HUES64 (cell line): Measurements from ENCODE around the gene DUOXA1.

Source experiments
- H3K27ac ChIP-seq: 2 replicates; pipeline ENCODE4 v1.7.0; 2013; ENCODE audit warnings: low read depth, low read length, inconsistent platforms
- H3K27me3 ChIP-seq: 2 replicates; pipeline ENCODE4 v1.6.1; 2013; ENCODE audit warnings: mild to moderate bottlenecking, low read length; ENCODE audit not compliant: insufficient read depth
- H3K36me3 ChIP-seq: 2 replicates; pipeline ENCODE4 v1.6.1; 2013; ENCODE audit warnings: mild to moderate bottlenecking, low read length; ENCODE audit not compliant: insufficient read depth
- H3K4me1 ChIP-seq: 2 replicates; pipeline ENCODE4 v1.6.1; 2013; ENCODE audit warnings: mild to moderate bottlenecking, low read length, moderate library complexity; ENCODE audit not compliant: insufficient read depth
- H3K4me3 ChIP-seq: 2 replicates; pipeline ENCODE4 v1.5.1; 2013; ENCODE audit warnings: mild to moderate bottlenecking, low read length, moderate library complexity
- H3K9ac ChIP-seq: 2 replicates; pipeline ENCODE4 v1.6.1; 2013; ENCODE audit warnings: mild to moderate bottlenecking, low read depth, low read length
- H3K9me3 ChIP-seq: 2 replicates; pipeline ENCODE4 v1.6.1; 2013; ENCODE audit warnings: low read depth, low read length; ENCODE audit not compliant: insufficient read depth
- WGBS: fragments of 150-250, 120-280 bp; methylation state at CpG from one replicate; pipeline ENCODE4 v1.1.7; 2013; ENCODE audit warnings: missing lambda C conversion rate; 5-methylcytosine and 5-hydroxymethylcytosine counted together

DUOXA1 gene

DNA sequence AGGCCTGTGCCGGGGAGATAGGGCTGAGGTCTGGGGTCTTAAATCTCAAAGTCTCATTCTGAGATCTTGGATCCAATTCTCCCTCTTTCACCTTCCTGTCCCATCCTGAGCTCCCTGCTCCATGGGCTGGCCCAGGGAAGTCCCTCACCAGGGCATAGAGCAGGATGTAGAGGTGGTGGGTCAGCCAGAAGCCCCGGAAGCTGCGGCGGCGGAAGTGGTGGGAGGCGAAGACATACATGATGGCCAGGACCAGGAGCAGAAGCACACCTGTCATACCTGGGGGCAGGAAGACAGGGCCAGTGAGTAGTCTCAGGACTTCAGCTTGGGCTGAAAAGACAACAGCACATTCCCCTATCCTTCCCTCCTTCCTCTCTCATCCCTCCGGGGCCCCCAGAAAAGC, 32.2 kb downstream of the DUOXA1 start:
- H3K27ac ChIP-seq = no peak overlapping the region
- 0 out of 2 replicates have a peak, but pooled peaks cover 2% of the 10 kb centered on the region for H3K27me3 ChIP-seq
- WGBS = 98% methylated on average over 7 of the region's 7 CpGs
- H3K4me3 ChIP-seq = no peak overlapping the region
- no peaks in the 10 kb centered on the region for H3K9me3 ChIP-seq
- H3K4me1 ChIP-seq = peaks cover 17% of the 10 kb centered on the region
- no peak overlapping the region for H3K9ac ChIP-seq
- H3K36me3 ChIP-seq = no peaks in the 10 kb centered on the region

GRCh38 chr15:45095661-45096060, 34.0 kb downstream of the DUOXA1 start:
- no peak overlapping the region for H3K4me3 ChIP-seq
- no peak overlapping the region for H3K27ac ChIP-seq
- H3K4me1 ChIP-seq = peaks cover 3% of the 10 kb centered on the region
- peaks cover 2% of the 10 kb centered on the region; the same call in 1 of the 2 replicates for H3K27me3 ChIP-seq
- no peak overlapping the region for H3K9ac ChIP-seq
- H3K36me3 ChIP-seq = no peaks in the 10 kb centered on the region
- H3K9me3 ChIP-seq = no peaks in the 10 kb centered on the region
- WGBS = 92% methylated on average over 11 of the region's 11 CpGs

- 81% methylated on average over 9 of the region's 9 CpGs for WGBS
- Histone ChIP-seq H3K36me3 (no peaks in the 10 kb centered on the region), H3K9ac (no peak overlapping the region), H3K4me3 (no peak overlapping the region), H3K27me3 (peaks cover under 1% of the 10 kb centered on the region; the same call in 1 of the 2 replicates), H3K4me1 (no peaks in the 10 kb centered on the region), H3K9me3 (no peaks in the 10 kb centered on the region), H3K27ac (no peak overlapping the region)
These were observed 35.3 kb downstream of the DUOXA1 start for GRCh38 chr15:45094358-45094730.

- WGBS = 95% methylated on average over 11 of the region's 11 CpGs
- no peaks in the 10 kb centered on the region; the same call in 1 of the 2 replicates for H3K27me3 ChIP-seq
- H3K4me3 ChIP-seq = no peak overlapping the region
- no peak overlapping the region for H3K9ac ChIP-seq
- H3K27ac ChIP-seq = no peak overlapping the region
- H3K9me3 ChIP-seq = no peaks in the 10 kb centered on the region
- H3K36me3 ChIP-seq = no peaks in the 10 kb centered on the region
- no peaks in the 10 kb centered on the region for H3K4me1 ChIP-seq
These were observed 35.9 kb downstream of the DUOXA1 start for GRCh38 chr15:45093622-45094357.

- no peak overlapping the region for H3K9ac ChIP-seq
- H3K27ac ChIP-seq = no peak overlapping the region
- no peaks in the 10 kb centered on the region for H3K36me3 ChIP-seq
- H3K4me1 ChIP-seq = no peaks in the 10 kb centered on the region
- 92% methylated on average over 4 of the region's 4 CpGs for WGBS
- no peak overlapping the region for H3K4me3 ChIP-seq
- H3K27me3 ChIP-seq = no peaks in the 10 kb centered on the region; the same call in 1 of the 2 replicates
- H3K9me3 ChIP-seq = no peaks in the 10 kb centered on the region
These were observed 36.7 kb downstream of the DUOXA1 start for GRCh38 chr15:45093013-45093412.

DNA sequence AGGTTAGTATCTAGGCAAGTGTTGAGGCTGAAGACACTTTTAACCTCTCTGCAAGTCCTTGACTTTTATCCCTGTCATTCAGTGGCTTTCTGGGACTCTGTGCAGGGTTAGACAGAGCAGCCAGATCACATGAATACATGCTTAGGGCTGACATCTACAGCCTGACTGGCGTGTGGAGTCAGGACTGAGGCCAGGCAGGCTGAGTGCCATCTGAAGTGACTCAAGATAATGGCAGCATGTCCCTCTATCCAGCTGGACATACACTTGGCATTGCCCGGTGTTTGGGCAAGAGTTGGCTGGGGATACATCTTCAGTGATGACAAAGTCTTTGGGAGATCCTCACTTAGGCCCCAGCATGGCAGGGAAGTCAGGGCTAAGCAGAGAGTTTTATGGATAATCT, 38.1 kb downstream of the DUOXA1 start:
- Histone ChIP-seq H3K9ac (no peak overlapping the region), H3K27ac (no peak overlapping the region), H3K4me3 (no peak overlapping the region), H3K9me3 (no peaks in the 10 kb centered on the region), H3K27me3 (no peaks in the 10 kb centered on the region; the same call in 1 of the 2 replicates), H3K36me3 (no peaks in the 10 kb centered on the region), H3K4me1 (no peaks in the 10 kb centered on the region)
- 88% methylated on average over 2 of the region's 2 CpGs for WGBS

DNA sequence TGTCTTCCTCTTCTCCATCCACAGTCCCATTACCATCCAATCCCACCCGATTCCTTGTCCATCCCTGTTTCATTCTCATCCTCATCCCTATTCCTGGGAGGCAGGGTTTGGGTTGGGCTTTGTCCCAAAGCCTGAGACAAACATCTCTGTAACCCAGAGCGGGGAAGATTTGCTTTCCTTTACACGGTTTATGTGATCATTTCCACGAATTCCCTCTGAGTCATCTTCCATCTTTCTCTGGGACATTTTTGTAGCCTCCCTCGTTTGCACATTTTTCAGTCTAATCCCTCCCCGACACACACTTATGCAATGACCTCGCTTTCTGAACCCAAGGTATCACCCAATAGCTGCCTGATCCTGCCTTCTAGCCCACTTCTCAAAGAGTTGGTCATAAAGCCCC, 38.5 kb downstream of the DUOXA1 start:
- H3K9ac ChIP-seq = no peak overlapping the region
- no peak overlapping the region for H3K27ac ChIP-seq
- H3K27me3 ChIP-seq = no peaks in the 10 kb centered on the region; the same call in 1 of the 2 replicates
- 68% methylated on average over 7 of the region's 7 CpGs for WGBS
- H3K9me3 ChIP-seq = no peaks in the 10 kb centered on the region
- H3K4me1 ChIP-seq = no peaks in the 10 kb centered on the region
- H3K4me3 ChIP-seq = no peak overlapping the region
- no peaks in the 10 kb centered on the region for H3K36me3 ChIP-seq

DNA sequence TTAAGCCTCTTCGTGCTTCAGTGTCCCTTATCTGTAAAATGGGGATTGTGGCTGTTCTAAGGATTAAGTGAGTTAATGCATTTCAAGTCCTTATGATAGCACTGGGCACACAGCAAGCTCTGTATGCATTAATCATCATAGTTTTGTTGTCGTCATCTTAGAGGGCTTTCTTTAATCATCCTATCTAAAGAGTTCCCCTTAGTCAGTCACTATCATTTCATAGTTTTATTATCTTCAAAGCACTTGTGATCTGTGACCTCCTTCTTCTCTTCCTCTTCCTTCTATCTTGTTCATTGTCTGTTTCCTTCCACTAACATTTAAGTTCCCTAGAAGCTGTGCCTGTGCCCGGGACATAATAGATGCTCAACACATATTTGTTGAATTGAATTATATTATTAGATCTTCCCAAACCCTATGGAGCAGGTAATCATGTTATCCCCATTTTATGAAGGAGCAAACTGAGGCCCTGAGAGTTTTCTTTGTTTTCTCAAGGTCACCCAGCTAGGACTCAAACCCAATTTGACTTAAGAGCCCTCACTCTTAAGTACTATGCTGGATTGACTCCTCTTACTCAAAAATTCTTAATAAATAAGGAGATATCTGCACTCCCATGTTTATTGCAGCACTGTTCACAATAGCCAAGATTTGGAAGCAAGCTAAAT, 39.8 kb downstream of the DUOXA1 start:
- no peak overlapping the region for H3K27ac ChIP-seq
- no peaks in the 10 kb centered on the region for H3K4me1 ChIP-seq
- no peak overlapping the region for H3K4me3 ChIP-seq
- H3K9ac ChIP-seq = no peak overlapping the region
- H3K27me3 ChIP-seq = no peaks in the 10 kb centered on the region; the same call in 1 of the 2 replicates
- no peaks in the 10 kb centered on the region for H3K36me3 ChIP-seq
- WGBS = 68% methylated on average over 3 of the region's 3 CpGs
- H3K9me3 ChIP-seq = no peaks in the 10 kb centered on the region

GRCh38 chr15:45088801-45089711, 40.6 kb downstream of the DUOXA1 start:
- no peaks in the 10 kb centered on the region; the same call in 1 of the 2 replicates for H3K27me3 ChIP-seq
- H3K4me3 ChIP-seq = no peak overlapping the region
- no peak overlapping the region for H3K9ac ChIP-seq
- H3K4me1 ChIP-seq = no peaks in the 10 kb centered on the region
- no peak overlapping the region for H3K27ac ChIP-seq
- no peaks in the 10 kb centered on the region for H3K9me3 ChIP-seq
- H3K36me3 ChIP-seq = no peaks in the 10 kb centered on the region
- WGBS = 93% methylated on average over 10 of the region's 10 CpGs

- Histone ChIP-seq H3K36me3 (no peaks in the 10 kb centered on the region), H3K27ac (no peak overlapping the region), H3K9ac (no peak overlapping the region), H3K9me3 (no peaks in the 10 kb centered on the region), H3K27me3 (no peaks in the 10 kb centered on the region; the same call in 1 of the 2 replicates), H3K4me3 (no peak overlapping the region), H3K4me1 (no peaks in the 10 kb centered on the region)
- 94% methylated on average over 1 of the region's 1 CpG for WGBS
These were observed 42.2 kb downstream of the DUOXA1 start for GRCh38 chr15:45087513-45087912.

DNA sequence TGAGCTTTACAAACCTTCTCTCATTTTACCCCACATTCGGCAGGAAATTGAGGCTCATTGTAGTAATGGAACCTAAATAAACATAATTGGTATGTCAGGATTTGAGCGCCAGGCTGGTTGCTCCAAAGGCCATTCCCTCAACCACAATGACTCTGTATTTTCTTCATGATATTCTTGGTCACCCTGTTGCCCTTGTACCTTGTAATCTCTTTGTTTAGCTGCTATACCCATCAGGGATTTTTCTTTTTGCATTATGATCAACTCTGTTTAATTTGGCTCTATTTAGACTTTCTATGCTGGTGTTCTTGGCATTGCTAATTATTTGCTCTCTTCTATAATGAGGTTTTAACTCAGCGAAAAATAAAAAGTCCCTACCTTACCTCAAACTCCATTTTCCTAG, 45.5 kb downstream of the DUOXA1 start:
- Histone ChIP-seq H3K9ac (no peak overlapping the region), H3K9me3 (no peaks in the 10 kb centered on the region), H3K4me1 (no peaks in the 10 kb centered on the region), H3K4me3 (no peak overlapping the region), H3K27ac (no peak overlapping the region), H3K27me3 (no peaks in the 10 kb centered on the region), H3K36me3 (no peaks in the 10 kb centered on the region)
- WGBS = 94% methylated on average over 2 of the region's 3 CpGs
